HepG2 (cell line): ENCODE results near the gene ATP8B1. TPM values are rescaled to one million over a fixed set of nuclear protein-coding genes. Genes with fewer than 3 reads are reported as not detected.

Source experiments
- ATAC-seq: fragments of 200-7000 bp; cut with Tn5 transposase; 3 replicates; pipeline ENCODE4 v1.9.1; 2020; ENCODE audit warnings: mild to moderate bottlenecking, moderate library complexity
- BruUV-seq: library from RNA; stranded (reverse); fragments of 400-500 nt; replicated peaks from 2 replicates; lab custom pipeline; 2021; lab: Mats Ljungman, UMichigan
- CTCF ChIA-PET: fragments of 300-600 bp; formaldehyde crosslinking; extraction: SDS; loops from one replicate; lab custom pipeline; 2021; ENCODE audit warnings: low total read pairs, inconsistent platforms, low intra/inter-chr PET ratio; lab: Yijun Ruan, JAX
- POLR2A ChIA-PET: fragments of 350-600 bp; sonication (Branson Sonifier 250); formaldehyde crosslinking; loops from one replicate; lab custom pipeline; 2020; ENCODE audit warnings: antibody characterized with exemption, inconsistent platforms; lab: Yijun Ruan, JAX
- DNase-seq: peaks from one replicate; pipeline ENCODE4 v3.0.0-alpha.2; 2015; ENCODE audit warnings: low spot score
- FAIRE-seq: peaks from 3 replicates; lab custom pipeline; 2011; peaks lifted over from hg19 to GRCh38; lab: Jason Lieb, UNC
- H2AFZ ChIP-seq: one replicate; pipeline ENCODE4 v1.6.1; 2011; ENCODE audit warnings: low read length, inconsistent platforms
- H3K27ac ChIP-seq: fragments of 300-600 bp; 3 replicates; pipeline ENCODE4 v1.8.0; 2011; ENCODE audit warnings: mixed run types, mild to moderate bottlenecking, mixed read lengths, low read length, inconsistent platforms; ENCODE audit not compliant: insufficient read depth; ENCODE audit errors: extremely low read length
- H3K27me3 ChIP-seq, 2 experiments: fragments of 200-600 bp in 1 of 2; 2 replicates in 1 of 2; 3 replicates in 1 of 2; pipeline versions ENCODE4 v1.6.0 to v1.8.0; 2011; ENCODE audit warnings: low read length in 2 of 2, mild to moderate bottlenecking in 2 of 2, moderate library complexity in 2 of 2, inconsistent platforms in 1 of 2; ENCODE audit not compliant: insufficient read depth in 2 of 2, control insufficient read depth in 1 of 2
- H3K36me3 ChIP-seq, 2 experiments: fragments of 200-600 bp in 1 of 2; replicated peaks in 1 of 2; 2 replicates in 1 of 2; 3 replicates in 1 of 2; pipeline versions ENCODE4 v1.5.1 to v1.8.0; 2011; ENCODE audit warnings: low read length in 2 of 2, inconsistent platforms in 1 of 2; ENCODE audit not compliant: insufficient read depth in 2 of 2, control insufficient read depth in 1 of 2
- H3K4me1 ChIP-seq: 2 replicates; pipeline ENCODE4 v1.5.1; 2012; ENCODE audit warnings: low read length, inconsistent platforms; ENCODE audit not compliant: insufficient read depth
- H3K4me2 ChIP-seq: 2 replicates; pipeline ENCODE4 v1.6.0; 2011; ENCODE audit warnings: low read depth, low read length, inconsistent platforms
- H3K4me3 ChIP-seq, 3 experiments: fragments of 200-600 bp in 1 of 3; sonication (generic), shearing (Covaris generic) in 1 of 3; replicated peaks in 1 of 3; 2 replicates each; pipeline ENCODE4 v1.5.1; 2011 to 2016; ENCODE audit warnings: low read length in 3 of 3, inconsistent platforms in 2 of 3, low read depth in 2 of 3, mild to moderate bottlenecking in 2 of 3, control low read depth in 1 of 3, mixed read lengths in 1 of 3; ENCODE audit not compliant: insufficient read depth in 1 of 3
- H3K79me2 ChIP-seq: one replicate; pipeline ENCODE4 v1.6.1; 2011; ENCODE audit warnings: low read length, inconsistent platforms; ENCODE audit not compliant: insufficient read depth
- H3K9ac ChIP-seq: 2 replicates; pipeline ENCODE4 v1.6.0; 2011; ENCODE audit warnings: mild to moderate bottlenecking, low read depth, low read length, inconsistent platforms; ENCODE audit not compliant: insufficient read depth
- H3K9me3 ChIP-seq: 2 replicates; pipeline ENCODE4 v1.5.1; 2012; ENCODE audit warnings: mild to moderate bottlenecking, low read length
- H4K20me1 ChIP-seq: 2 replicates; pipeline ENCODE4 v1.6.0; 2011; ENCODE audit warnings: inconsistent platforms, mild to moderate bottlenecking, low read length, moderate library complexity; ENCODE audit not compliant: insufficient read depth
- CCAR2 ChIP-seq: fragments of 200-400 bp; formaldehyde crosslinking; optimal IDR thresholded peaks from 2 replicates; pipeline ENCODE3; 2018; ENCODE audit warnings: low read depth, mild to moderate bottlenecking, low read length, moderate library complexity
- EED ChIP-seq: sonication (generic); formaldehyde crosslinking; IDR thresholded peaks from 2 replicates; pipeline ENCODE4 v1.5.0; 2020; ENCODE audit warnings: mild to moderate bottlenecking, missing genetic modification reagents
- FOXA1 ChIP-seq, 2 experiments: fragments of 450-650 bp in 1 of 2; sonication (generic) in 1 of 2; formaldehyde crosslinking in 1 of 2; IDR thresholded peaks; 2 replicates each; pipeline versions ENCODE4 v1.4.0 to v1.6.1; 2016 to 2020; ENCODE audit warnings: missing genetic modification reagents in 1 of 2
- FUBP1 ChIP-seq: sonication (generic); formaldehyde crosslinking; IDR thresholded peaks from 2 replicates; pipeline ENCODE4 v1.5.1; 2020; ENCODE audit warnings: missing genetic modification reagents, mild to moderate bottlenecking, borderline replicate concordance
- GABPA ChIP-seq, 2 experiments: IDR thresholded peaks; 2 replicates each; pipeline ENCODE4 v1.6.1; 2011 to 2016; ENCODE audit warnings: low read depth in 2 of 2, low read length in 1 of 2, missing biosample characterization in 1 of 2, missing genetic modification characterization in 1 of 2
- MNT ChIP-seq: fragments of 450-650 bp; IDR thresholded peaks from 2 replicates; pipeline ENCODE4 v1.6.1; 2016
- RARA ChIP-seq: IDR thresholded peaks from 2 replicates; pipeline ENCODE4 v1.6.1; 2016; ENCODE audit warnings: missing genetic modification reagents, missing compliant biosample characterization
- ZNF354B ChIP-seq: sonication (generic); formaldehyde crosslinking; IDR thresholded peaks from 2 replicates; pipeline ENCODE4 v1.8.0; 2022; ENCODE audit warnings: mild to moderate bottlenecking, missing genetic modification reagents
- ZNF564 ChIP-seq: sonication (generic); formaldehyde crosslinking; IDR thresholded peaks from 2 replicates; pipeline ENCODE4 v1.8.1; 2023; ENCODE audit warnings: mild to moderate bottlenecking, missing genetic modification reagents
- whole genome bisulfite sequencing: methylation state at CpG from one replicate; pipeline ENCODE4 v1.1.6; 2017; ENCODE audit warnings: low lambda C conversion rate; 5-methylcytosine and 5-hydroxymethylcytosine counted together
- in situ Hi-C: cut with HindIII; loops from 2 replicates; pipeline ENCODE4 v1.10.0; 2017; ENCODE audit warnings: low pct_unique_long_range_greater_than_20kb; ENCODE audit not compliant: extremely low pct_ligation_motif_present
- intact Hi-C: fragments of 100-400 bp; cut with micrococcal nuclease; formaldehyde crosslinking; loops from one replicate; pipeline ENCODE4 v1.10.0; 2022; ENCODE audit not compliant: unreplicated experiment
- polyA plus RNA-seq, 8 experiments: library from polyadenylated mRNA; depleted of rRNA in 3 of 8; stranded (reverse) in 7 of 8; unstranded in 1 of 8; fragments of >200 nt; fragmentation: Illumina TruSeq in 4 of 8; extraction: Trizol in 4 of 8; gene quantifications; 2 replicates each; pipeline versions ENCODE4 v1.2.1 to v1.2.3, GENCODE V29; 2011 to 2016; ENCODE audit warnings: low read depth in 4 of 8, missing spikeins in 1 of 8, mixed read lengths in 1 of 8; ENCODE audit not compliant: insufficient read depth in 1 of 8
- total RNA-seq, 5 experiments: library from RNA; depleted of rRNA; stranded (reverse); fragments of >200 nt; fragmentation: Illumina TruSeq; extraction: Trizol; gene quantifications; 2 replicates each; pipeline ENCODE4 v1.2.3, GENCODE V29; 2016; ENCODE audit warnings: low read depth in 1 of 5

Gene ATP8B1
- total and polyA plus RNA-seq, 2 of the 13 experiments (the other 11 are each of a cell fraction or from before 2014, with no cell fraction given) = 2.8 to 4.0 TPM

- Histone ChIP-seq H3K27ac (no peak overlapping the region), H3K9ac (no peak overlapping the region), H3K9me3 (no peaks in the 10 kb centered on the region), H3K4me1 (peaks cover 53% of the 10 kb centered on the region), H4K20me1 (no peaks in the 10 kb centered on the region), H3K4me2 (no peak overlapping the region), H2AFZ (no peak overlapping the region), H3K79me2 (peaks cover 10% of the 10 kb centered on the region), H3K27me3 (no peaks in the 10 kb centered on the region), H3K36me3 (no peaks in the 10 kb centered on the region), H3K4me3 (no peak overlapping the region)
- FAIRE-seq (no peak), DNase-seq (no peak), ATAC-seq (no peak)
- in situ Hi-C loops = no loop called here
- ChIA-PET CTCF (no interaction called here), POLR2A (no interaction called here)
- BruUV-seq = no TSS peak
- TF ChIP-seq RARA (CRISPR knock-in tag) (no peak), ZNF564 (CRISPR knock-in tag) (no peak), CCAR2 (no peak), FOXA1 (IDR thresholded peaks at IDR 0.05) (no peak), FOXA1 (CRISPR knock-in tag; IDR thresholded peaks at IDR 0.05) (no peak), EED (CRISPR knock-in tag) (no peak), ZNF354B (CRISPR knock-in tag) (no peak), FUBP1 (CRISPR knock-in tag) (no peak), GABPA (IDR thresholded peaks at IDR 0.05; ENCODE audit: low read depth, low read length) (no peak), GABPA (CRISPR knock-in tag; IDR thresholded peaks at IDR 0.05; ENCODE audit: low read depth) (no peak), MNT (no peak)
- 93% methylated on average over 4 of the region's 4 CpGs for WGBS
- intact Hi-C loops = no loop called here
These were observed 13.4 kb downstream of the ATP8B1 start for GRCh38 chr18:57789759-57790158.
